ENCODE data around the gene GPC6. TPM values are rescaled to one million over a fixed set of nuclear protein-coding genes. Genes with fewer than 3 reads are reported as not detected.

The GPC6 gene
- total RNA-seq, 1 experiment from 2014 or later, result not detected

DNA sequence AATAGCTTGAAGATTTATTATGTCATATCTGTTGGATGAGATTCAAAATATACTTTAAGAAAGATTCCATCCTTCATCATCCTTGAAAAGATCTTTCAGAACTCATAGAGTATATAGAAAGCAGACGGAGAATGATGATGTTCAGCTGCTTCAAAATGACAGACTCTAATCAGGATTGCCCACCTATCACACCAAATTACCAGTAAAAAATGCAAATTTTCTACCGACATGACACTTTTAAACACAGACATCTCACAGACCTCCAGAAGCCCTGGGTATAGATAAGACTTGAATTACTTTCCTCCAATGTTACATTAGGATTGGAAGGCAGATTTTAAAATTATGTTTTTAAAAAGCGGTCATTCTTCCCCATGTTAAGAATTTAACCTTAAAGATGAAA, 235.5 kb downstream of the GPC6 start:
- no TSS peak for BruUV-seq (replicated peaks)
- CTCF ChIA-PET, result no interaction called here
- H3K4me1 Mint-ChIP-seq (ENCODE audit: low read depth, unreplicated experiment), result no peaks in the 10 kb centered on the region
- H3K27ac Mint-ChIP-seq (ENCODE audit: unreplicated experiment), result no peak overlapping the region
- DNase-seq, result no peak
- intact Hi-C loops (cut with micrococcal nuclease; ENCODE audit: unreplicated experiment), result no loop called here
- TF ChIP-seq, protein P1, sequence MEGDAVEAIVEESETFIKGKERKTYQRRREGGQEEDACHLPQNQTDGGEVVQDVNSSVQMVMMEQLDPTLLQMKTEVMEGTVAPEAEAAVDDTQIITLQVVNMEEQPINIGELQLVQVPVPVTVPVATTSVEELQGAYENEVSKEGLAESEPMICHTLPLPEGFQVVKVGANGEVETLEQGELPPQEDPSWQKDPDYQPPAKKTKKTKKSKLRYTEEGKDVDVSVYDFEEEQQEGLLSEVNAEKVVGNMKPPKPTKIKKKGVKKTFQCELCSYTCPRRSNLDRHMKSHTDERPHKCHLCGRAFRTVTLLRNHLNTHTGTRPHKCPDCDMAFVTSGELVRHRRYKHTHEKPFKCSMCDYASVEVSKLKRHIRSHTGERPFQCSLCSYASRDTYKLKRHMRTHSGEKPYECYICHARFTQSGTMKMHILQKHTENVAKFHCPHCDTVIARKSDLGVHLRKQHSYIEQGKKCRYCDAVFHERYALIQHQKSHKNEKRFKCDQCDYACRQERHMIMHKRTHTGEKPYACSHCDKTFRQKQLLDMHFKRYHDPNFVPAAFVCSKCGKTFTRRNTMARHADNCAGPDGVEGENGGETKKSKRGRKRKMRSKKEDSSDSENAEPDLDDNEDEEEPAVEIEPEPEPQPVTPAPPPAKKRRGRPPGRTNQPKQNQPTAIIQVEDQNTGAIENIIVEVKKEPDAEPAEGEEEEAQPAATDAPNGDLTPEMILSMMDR (IDR thresholded peaks at IDR 0.05; ENCODE audit: unreplicated experiment), result no peak
- no peak overlapping the region for H3K4me3 Mint-ChIP-seq (ENCODE audit: low read depth, unreplicated experiment)
- no peaks in the 10 kb centered on the region for H3K36me3 Mint-ChIP-seq (ENCODE audit: insufficient read depth, unreplicated experiment)
- no peaks in the 10 kb centered on the region for H3K9me3 Mint-ChIP-seq (ENCODE audit: low read depth, unreplicated experiment)
- no peaks in the 10 kb centered on the region for H3K27me3 Mint-ChIP-seq (ENCODE audit: unreplicated experiment)

- CTCF ChIA-PET, result no interaction called here
- H3K4me3 Mint-ChIP-seq (ENCODE audit: low read depth, unreplicated experiment), result no peak overlapping the region
- no peak for DNase-seq
- intact Hi-C loops (cut with micrococcal nuclease; ENCODE audit: unreplicated experiment), result no loop called here
- TF ChIP-seq, protein P1 (IDR thresholded peaks at IDR 0.05; ENCODE audit: unreplicated experiment), result no peak
- H3K9me3 Mint-ChIP-seq (ENCODE audit: low read depth, unreplicated experiment), result no peaks in the 10 kb centered on the region
- no peaks in the 10 kb centered on the region for H3K36me3 Mint-ChIP-seq (ENCODE audit: insufficient read depth, unreplicated experiment)
- BruUV-seq (replicated peaks), result no TSS peak
- H3K4me1 Mint-ChIP-seq (ENCODE audit: low read depth, unreplicated experiment), result no peaks in the 10 kb centered on the region
- no peak overlapping the region for H3K27ac Mint-ChIP-seq (ENCODE audit: unreplicated experiment)
- H3K27me3 Mint-ChIP-seq (ENCODE audit: unreplicated experiment), result no peaks in the 10 kb centered on the region
Observed at GRCh38 chr13:93466502-93467036, 240.0 kb downstream of the GPC6 start.

DNA sequence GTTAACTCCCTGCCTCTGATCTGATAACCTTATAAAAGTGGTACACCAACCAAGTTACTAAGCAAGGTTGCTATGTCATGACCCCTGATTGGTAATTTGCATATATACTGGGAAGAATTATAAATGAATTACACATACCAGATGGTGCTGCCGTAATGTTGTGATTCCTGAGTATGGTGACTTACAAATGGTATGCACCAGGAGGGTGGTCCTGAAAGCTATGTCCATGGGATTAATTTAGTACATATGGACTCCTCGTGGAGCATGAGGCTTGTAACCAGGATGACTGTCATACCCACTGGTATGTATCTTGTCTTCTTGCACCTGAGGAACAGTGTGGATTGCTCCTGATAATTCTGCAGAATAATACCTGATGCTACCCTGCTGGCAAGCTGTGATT, 240.6 kb downstream of the GPC6 start:
- TF ChIP-seq, protein P1 (IDR thresholded peaks at IDR 0.05; ENCODE audit: unreplicated experiment), result no peak
- H3K9me3 Mint-ChIP-seq (ENCODE audit: low read depth, unreplicated experiment), result no peaks in the 10 kb centered on the region
- intact Hi-C loops (cut with micrococcal nuclease; ENCODE audit: unreplicated experiment), result no loop called here
- H3K4me3 Mint-ChIP-seq (ENCODE audit: low read depth, unreplicated experiment), result no peak overlapping the region
- H3K27me3 Mint-ChIP-seq (ENCODE audit: unreplicated experiment), result no peaks in the 10 kb centered on the region
- no peak overlapping the region for H3K27ac Mint-ChIP-seq (ENCODE audit: unreplicated experiment)
- CTCF ChIA-PET, result no interaction called here
- no peaks in the 10 kb centered on the region for H3K4me1 Mint-ChIP-seq (ENCODE audit: low read depth, unreplicated experiment)
- no TSS peak for BruUV-seq (replicated peaks)
- H3K36me3 Mint-ChIP-seq (ENCODE audit: insufficient read depth, unreplicated experiment), result no peaks in the 10 kb centered on the region
- no peak for DNase-seq

GRCh38 chr13:93468433-93468832, 241.8 kb downstream of the GPC6 start:
- H3K9me3 Mint-ChIP-seq (ENCODE audit: low read depth, unreplicated experiment), result no peaks in the 10 kb centered on the region
- H3K4me1 Mint-ChIP-seq (ENCODE audit: low read depth, unreplicated experiment), result no peaks in the 10 kb centered on the region
- BruUV-seq (replicated peaks), result no TSS peak
- H3K36me3 Mint-ChIP-seq (ENCODE audit: insufficient read depth, unreplicated experiment), result no peaks in the 10 kb centered on the region
- TF ChIP-seq, protein P1 (IDR thresholded peaks at IDR 0.05; ENCODE audit: unreplicated experiment), result no peak
- DNase-seq, result no peak
- no peak overlapping the region for H3K4me3 Mint-ChIP-seq (ENCODE audit: low read depth, unreplicated experiment)
- no peaks in the 10 kb centered on the region for H3K27me3 Mint-ChIP-seq (ENCODE audit: unreplicated experiment)
- intact Hi-C loops (cut with micrococcal nuclease; ENCODE audit: unreplicated experiment), result no loop called here
- CTCF ChIA-PET, result no interaction called here
- no peak overlapping the region for H3K27ac Mint-ChIP-seq (ENCODE audit: unreplicated experiment)

Measured in Calu3 (cell line).